Measurements from ENCODE around the gene TBC1D7.

DNA sequence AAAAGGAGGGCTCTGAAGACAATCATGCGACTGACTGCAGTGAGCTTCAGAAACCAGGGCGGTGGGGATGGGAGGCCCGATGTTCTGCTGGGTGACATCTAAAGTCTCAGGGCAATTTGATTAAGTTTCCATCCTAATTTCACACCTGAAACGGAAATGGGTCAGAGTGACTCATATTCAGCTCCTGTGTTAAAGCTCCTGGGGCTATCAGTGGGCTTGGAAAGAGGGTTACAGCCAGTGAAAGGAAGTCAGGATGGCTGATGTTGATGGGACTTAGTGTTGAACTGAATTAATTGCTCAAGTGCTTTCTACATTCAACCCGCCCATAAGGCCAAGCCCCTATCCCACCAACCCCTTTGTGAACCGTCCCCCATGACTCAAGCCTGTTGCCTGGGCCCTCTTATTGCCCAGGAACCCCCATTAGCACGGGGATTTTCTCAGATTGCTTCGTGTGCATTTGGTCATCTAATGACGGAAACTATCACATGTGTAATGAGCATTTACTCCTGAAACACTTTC lies 47.1 kb upstream of the TBC1D7 start:
- TF ChIP-seq, protein P1, sequence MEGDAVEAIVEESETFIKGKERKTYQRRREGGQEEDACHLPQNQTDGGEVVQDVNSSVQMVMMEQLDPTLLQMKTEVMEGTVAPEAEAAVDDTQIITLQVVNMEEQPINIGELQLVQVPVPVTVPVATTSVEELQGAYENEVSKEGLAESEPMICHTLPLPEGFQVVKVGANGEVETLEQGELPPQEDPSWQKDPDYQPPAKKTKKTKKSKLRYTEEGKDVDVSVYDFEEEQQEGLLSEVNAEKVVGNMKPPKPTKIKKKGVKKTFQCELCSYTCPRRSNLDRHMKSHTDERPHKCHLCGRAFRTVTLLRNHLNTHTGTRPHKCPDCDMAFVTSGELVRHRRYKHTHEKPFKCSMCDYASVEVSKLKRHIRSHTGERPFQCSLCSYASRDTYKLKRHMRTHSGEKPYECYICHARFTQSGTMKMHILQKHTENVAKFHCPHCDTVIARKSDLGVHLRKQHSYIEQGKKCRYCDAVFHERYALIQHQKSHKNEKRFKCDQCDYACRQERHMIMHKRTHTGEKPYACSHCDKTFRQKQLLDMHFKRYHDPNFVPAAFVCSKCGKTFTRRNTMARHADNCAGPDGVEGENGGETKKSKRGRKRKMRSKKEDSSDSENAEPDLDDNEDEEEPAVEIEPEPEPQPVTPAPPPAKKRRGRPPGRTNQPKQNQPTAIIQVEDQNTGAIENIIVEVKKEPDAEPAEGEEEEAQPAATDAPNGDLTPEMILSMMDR (IDR thresholded peaks at IDR 0.05), result no peak
- no peak for TF ChIP-seq POLR2AphosphoS5 (IDR thresholded peaks at IDR 0.05)
- TF ChIP-seq POLR2A (IDR thresholded peaks at IDR 0.05), result no peak
- no peak for TF ChIP-seq EP300 (IDR thresholded peaks at IDR 0.05)

Data from upper lobe of left lung (tissue), 4 donors.